Esophagus squamous epithelium (tissue), 5 donors: Measurements from ENCODE around the gene NT5C3A. TPM values are rescaled to one million over a fixed set of nuclear protein-coding genes. Genes with fewer than 3 reads are reported as not detected.

Experiments used
- DNase-seq: peaks from one replicate; lab custom pipeline; 2025; lab: John Stamatoyannopoulos, UW
- H3K27ac ChIP-seq, 4 donors: fragments of 200-600 bp; sonication (generic); one replicate each; pipeline ENCODE4 v1.5.1; 2016 to 2019; ENCODE audit warnings: mild to moderate bottlenecking in 1 of 4
- H3K27me3 ChIP-seq, 4 donors: fragments of 200-600 bp; sonication (generic); 1 replicate in 3 of 4; 2 replicates in 1 of 4; pipeline versions ENCODE4 v1.5.1 to v1.6.0; 2017 to 2021; ENCODE audit warnings: antibody characterized with exemption in 1 of 4
- H3K36me3 ChIP-seq, 3 donors: fragments of 200-600 bp; sonication (generic); one replicate each; pipeline ENCODE4 v1.5.1; 2016 to 2019
- H3K4me1 ChIP-seq, 3 donors: fragments of 200-600 bp; sonication (generic); one replicate each; pipeline ENCODE4 v1.5.1; 2017 to 2019
- H3K4me3 ChIP-seq, 4 donors: fragments of 200-600 bp; sonication (generic); 1 replicate in 3 of 4; 2 replicates in 1 of 4; pipeline ENCODE4 v1.5.1; 2016 to 2019; ENCODE audit warnings: mild to moderate bottlenecking in 2 of 4, moderate library complexity in 1 of 4
- H3K9me3 ChIP-seq, 3 donors: fragments of 200-600 bp; sonication (generic); one replicate each; pipeline ENCODE4 v1.5.1; 2016 to 2019
- POLR2A ChIP-seq, 4 donors: fragments of 450-650 bp; IDR thresholded peaks; one replicate each; pipeline ENCODE4 v1.6.1; 2017; ENCODE audit warnings: antibody characterized with exemption in 4 of 4, mild to moderate bottlenecking in 4 of 4, moderate library complexity in 3 of 4
- WGBS, 2 donors: methylation state at CpG; one replicate each; pipeline ENCODE4 v1.1.5; 2018; 5-methylcytosine and 5-hydroxymethylcytosine counted together
- intact Hi-C: fragments of 100-400 bp; cut with DNase I; formaldehyde crosslinking; loops from one replicate; pipeline ENCODE4 v1.15.0; 2022
- total RNA-seq, 4 donors: library from RNA; depleted of rRNA; stranded (reverse); fragments of >200 nt; gene quantifications; one replicate each; pipeline ENCODE4 v1.1.0, GENCODE V29; 2016
- TF ChIP-seq, protein P1 (sequence below), 6 experiments: fragments of 450-650 bp in 4 of 6; fragments of 200-600 bp in 2 of 6; sonication (generic) in 2 of 6; IDR thresholded peaks; one replicate each; pipeline ENCODE4 v1.5.1; 2016 to 2019; ENCODE audit warnings: antibody characterized with exemption in 6 of 6, mild to moderate bottlenecking in 4 of 6, moderate library complexity in 4 of 6
- donor health status: DM: yes; HTN: yes; CAD: no.

Gene NT5C3A
- total RNA-seq, 4 donors from 2014 or later = 13.1 to 30.8 (median 26.8) TPM

GRCh38 chr7:33050535-33051318 is 11.8 kb downstream of the NT5C3A start:
- Histone ChIP-seq H3K27me3 (no peaks in the 10 kb centered on the region), H3K27ac (peak overlapping the region in 3 of 4 donors; percentile 36 to 68 (median 59)), H3K36me3 (no peaks in the 10 kb centered on the region), H3K4me3 (peak overlapping the region in 2 of 4 donors; percentile 5 to 28), H3K9me3 (no peaks in the 10 kb centered on the region), H3K4me1 (peaks cover 0 to 50% (median 22%) of the 10 kb centered on the region in 3 donors)
- WGBS, 2 donors = 0 to 11% methylated on average over 1 of the region's 1 CpG
- intact Hi-C loops = loop anchor here (10.0 kb wide), 1 partner anchor 106 kb away; no protein-coding TSS in a partner anchor
- no peak for DNase-seq
- TF ChIP-seq POLR2A (IDR thresholded peaks at IDR 0.05) = no peak
- TF ChIP-seq, protein P1, sequence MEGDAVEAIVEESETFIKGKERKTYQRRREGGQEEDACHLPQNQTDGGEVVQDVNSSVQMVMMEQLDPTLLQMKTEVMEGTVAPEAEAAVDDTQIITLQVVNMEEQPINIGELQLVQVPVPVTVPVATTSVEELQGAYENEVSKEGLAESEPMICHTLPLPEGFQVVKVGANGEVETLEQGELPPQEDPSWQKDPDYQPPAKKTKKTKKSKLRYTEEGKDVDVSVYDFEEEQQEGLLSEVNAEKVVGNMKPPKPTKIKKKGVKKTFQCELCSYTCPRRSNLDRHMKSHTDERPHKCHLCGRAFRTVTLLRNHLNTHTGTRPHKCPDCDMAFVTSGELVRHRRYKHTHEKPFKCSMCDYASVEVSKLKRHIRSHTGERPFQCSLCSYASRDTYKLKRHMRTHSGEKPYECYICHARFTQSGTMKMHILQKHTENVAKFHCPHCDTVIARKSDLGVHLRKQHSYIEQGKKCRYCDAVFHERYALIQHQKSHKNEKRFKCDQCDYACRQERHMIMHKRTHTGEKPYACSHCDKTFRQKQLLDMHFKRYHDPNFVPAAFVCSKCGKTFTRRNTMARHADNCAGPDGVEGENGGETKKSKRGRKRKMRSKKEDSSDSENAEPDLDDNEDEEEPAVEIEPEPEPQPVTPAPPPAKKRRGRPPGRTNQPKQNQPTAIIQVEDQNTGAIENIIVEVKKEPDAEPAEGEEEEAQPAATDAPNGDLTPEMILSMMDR (IDR thresholded peaks at IDR 0.05) = peak in 5 of 6 experiments; percentile 56 to 78 (median 62)

DNA sequence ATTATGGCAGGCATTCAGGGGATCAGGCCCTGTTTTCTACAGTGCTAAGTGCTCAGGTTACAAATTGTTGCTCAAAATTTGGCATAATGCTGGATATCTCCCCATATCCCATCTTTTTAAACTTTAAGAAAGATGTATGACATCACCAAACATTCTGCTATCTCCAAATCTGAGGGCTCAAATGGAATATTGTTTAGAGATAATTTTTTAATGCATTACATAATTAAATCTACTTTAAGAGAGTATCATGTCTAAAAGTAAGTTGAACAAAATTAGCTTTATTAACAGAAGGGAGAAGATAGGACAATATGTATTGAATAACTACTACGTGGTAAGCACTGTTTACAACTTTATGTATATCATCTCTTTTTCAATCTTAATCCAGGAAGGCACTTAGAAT is 13.9 kb downstream of the NT5C3A start:
- TF ChIP-seq, protein P1 (IDR thresholded peaks at IDR 0.05) = no peak
- no peak for TF ChIP-seq POLR2A (IDR thresholded peaks at IDR 0.05)
- no peaks in the 10 kb centered on the region for H3K27me3 ChIP-seq
- no peak overlapping the region for H3K27ac ChIP-seq
- H3K36me3 ChIP-seq = no peaks in the 10 kb centered on the region
- H3K9me3 ChIP-seq = no peaks in the 10 kb centered on the region
- intact Hi-C loops = no loop called here
- no peak overlapping the region for H3K4me3 ChIP-seq
- DNase-seq = no peak
- 87 to 97% methylated on average over 1 of the region's 1 CpG for WGBS, 2 donors
- peaks cover 0 to 61% (median 29%) of the 10 kb centered on the region in 3 donors for H3K4me1 ChIP-seq

GRCh38 chr7:33048257-33048656 is 14.3 kb downstream of the NT5C3A start:
- Histone ChIP-seq H3K27ac (no peak overlapping the region), H3K4me3 (no peak overlapping the region), H3K27me3 (no peaks in the 10 kb centered on the region), H3K36me3 (no peaks in the 10 kb centered on the region), H3K4me1 (peaks cover 0 to 63% (median 28%) of the 10 kb centered on the region in 3 donors), H3K9me3 (no peaks in the 10 kb centered on the region)
- no peak for DNase-seq
- intact Hi-C loops = no loop called here
- TF ChIP-seq POLR2A (IDR thresholded peaks at IDR 0.05) = no peak
- TF ChIP-seq, protein P1 (IDR thresholded peaks at IDR 0.05) = no peak
- 92 to 94% methylated on average over 3 of the region's 3 CpGs for WGBS, 2 donors

DNA sequence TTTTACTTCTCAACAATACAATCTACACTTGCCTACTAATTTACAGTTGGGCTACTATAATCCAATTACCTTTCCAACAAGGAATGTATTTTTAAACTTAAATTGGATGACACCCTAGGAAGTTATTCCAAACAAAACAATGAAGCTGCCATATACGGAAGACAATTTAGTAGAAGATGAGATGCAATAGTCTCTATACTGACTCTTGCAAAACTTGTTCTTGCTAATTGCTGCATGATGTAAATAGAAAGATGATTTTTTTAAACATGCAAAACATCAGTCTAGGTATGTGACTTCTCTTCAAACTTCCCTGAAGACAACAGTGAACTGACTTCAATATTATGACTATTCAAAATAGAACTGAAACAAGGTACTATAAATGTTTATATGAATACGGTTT is 17.6 kb downstream of the NT5C3A start:
- TF ChIP-seq, protein P1 (IDR thresholded peaks at IDR 0.05) = no peak
- TF ChIP-seq POLR2A (IDR thresholded peaks at IDR 0.05) = no peak
- H3K36me3 ChIP-seq = no peaks in the 10 kb centered on the region
- no peak overlapping the region for H3K4me3 ChIP-seq
- H3K27me3 ChIP-seq = no peaks in the 10 kb centered on the region
- H3K4me1 ChIP-seq = peaks cover 8 to 77% (median 16%) of the 10 kb centered on the region in 3 donors
- DNase-seq = no peak
- WGBS, 2 donors = 17 to 42% methylated on average over 2 of the region's 2 CpGs
- intact Hi-C loops = no loop called here
- H3K27ac ChIP-seq = no peak overlapping the region
- no peaks in the 10 kb centered on the region for H3K9me3 ChIP-seq

- Histone ChIP-seq H3K4me3 (no peak overlapping the region), H3K27ac (peak overlapping the region in 2 of 4 donors; percentile 19 to 46), H3K27me3 (no peaks in the 10 kb centered on the region), H3K36me3 (no peaks in the 10 kb centered on the region), H3K4me1 (peaks cover 8 to 77% (median 10%) of the 10 kb centered on the region in 3 donors), H3K9me3 (no peaks in the 10 kb centered on the region)
- intact Hi-C loops = no loop called here
- 34 to 46% methylated on average over 3 of the region's 3 CpGs for WGBS, 2 donors
- no peak for TF ChIP-seq POLR2A (IDR thresholded peaks at IDR 0.05)
- TF ChIP-seq, protein P1 (IDR thresholded peaks at IDR 0.05) = peak in 4 of 6 experiments; percentile 11 to 44 (median 24)
- no peak for DNase-seq
These were observed 18.2 kb downstream of the NT5C3A start for GRCh38 chr7:33044401-33044718.
